Hepatocyte (in vitro differentiated cells): ENCODE data around the gene CMTM5.

Experiments
- EZH2 ChIP-seq: fragments of 200-600 bp; sonication (generic); IDR thresholded peaks from 2 replicates; pipeline ENCODE4 v1.6.1; 2016; ENCODE audit warnings: antibody characterized with exemption, mild to moderate bottlenecking, borderline replicate concordance
- TF ChIP-seq, protein P1 (sequence below): fragments of 200-600 bp; sonication (generic); IDR thresholded peaks from 2 replicates; pipeline ENCODE4 v1.5.1; 2016; ENCODE audit warnings: antibody characterized with exemption, mild to moderate bottlenecking; ENCODE audit not compliant: poor library complexity

DNA sequence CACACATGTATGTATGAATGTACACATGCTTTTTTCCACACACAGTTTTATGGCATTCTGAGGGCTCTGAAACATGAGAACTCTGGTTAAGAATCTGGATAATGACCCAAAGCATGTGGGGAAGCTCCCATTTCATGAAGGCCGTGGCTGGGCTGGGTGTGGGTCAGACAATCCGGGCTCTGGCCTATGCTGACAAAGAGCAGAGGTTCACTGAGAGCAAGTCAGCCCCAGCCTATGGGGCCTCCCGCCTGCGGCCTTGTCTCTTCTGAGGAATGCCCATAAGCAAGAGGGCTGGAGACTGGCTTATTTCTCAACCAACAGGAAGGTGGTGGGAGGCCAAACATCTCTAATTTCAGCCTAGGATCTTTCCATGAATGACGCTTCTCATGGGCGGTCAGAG lies 22.7 kb downstream of the CMTM5 start:
- TF ChIP-seq, protein P1, sequence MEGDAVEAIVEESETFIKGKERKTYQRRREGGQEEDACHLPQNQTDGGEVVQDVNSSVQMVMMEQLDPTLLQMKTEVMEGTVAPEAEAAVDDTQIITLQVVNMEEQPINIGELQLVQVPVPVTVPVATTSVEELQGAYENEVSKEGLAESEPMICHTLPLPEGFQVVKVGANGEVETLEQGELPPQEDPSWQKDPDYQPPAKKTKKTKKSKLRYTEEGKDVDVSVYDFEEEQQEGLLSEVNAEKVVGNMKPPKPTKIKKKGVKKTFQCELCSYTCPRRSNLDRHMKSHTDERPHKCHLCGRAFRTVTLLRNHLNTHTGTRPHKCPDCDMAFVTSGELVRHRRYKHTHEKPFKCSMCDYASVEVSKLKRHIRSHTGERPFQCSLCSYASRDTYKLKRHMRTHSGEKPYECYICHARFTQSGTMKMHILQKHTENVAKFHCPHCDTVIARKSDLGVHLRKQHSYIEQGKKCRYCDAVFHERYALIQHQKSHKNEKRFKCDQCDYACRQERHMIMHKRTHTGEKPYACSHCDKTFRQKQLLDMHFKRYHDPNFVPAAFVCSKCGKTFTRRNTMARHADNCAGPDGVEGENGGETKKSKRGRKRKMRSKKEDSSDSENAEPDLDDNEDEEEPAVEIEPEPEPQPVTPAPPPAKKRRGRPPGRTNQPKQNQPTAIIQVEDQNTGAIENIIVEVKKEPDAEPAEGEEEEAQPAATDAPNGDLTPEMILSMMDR, result no peak
- no peak for TF ChIP-seq EZH2
